Activated CD8-positive, alpha-beta memory T cell treated with anti-CD3 and anti-CD28 coated beads, Interleukin-2, amount 50 U/mL, for 1 hour (primary cell): ENCODE results near the gene WDFY3.

ENCODE experiments used
- DNase-seq: peaks from one replicate; pipeline ENCODE4 v3.0.0-alpha.2; 2020; ENCODE audit errors: extremely low read depth

Gene WDFY3

GRCh38 chr4:84966382-84967242 lies at the start of gene WDFY3:
WDFY3 (minus strand) TSS chr4:84966690; CDS start chr4:84860591, 106,099 bp downstream.
- DNase-seq: no peak

DNA sequence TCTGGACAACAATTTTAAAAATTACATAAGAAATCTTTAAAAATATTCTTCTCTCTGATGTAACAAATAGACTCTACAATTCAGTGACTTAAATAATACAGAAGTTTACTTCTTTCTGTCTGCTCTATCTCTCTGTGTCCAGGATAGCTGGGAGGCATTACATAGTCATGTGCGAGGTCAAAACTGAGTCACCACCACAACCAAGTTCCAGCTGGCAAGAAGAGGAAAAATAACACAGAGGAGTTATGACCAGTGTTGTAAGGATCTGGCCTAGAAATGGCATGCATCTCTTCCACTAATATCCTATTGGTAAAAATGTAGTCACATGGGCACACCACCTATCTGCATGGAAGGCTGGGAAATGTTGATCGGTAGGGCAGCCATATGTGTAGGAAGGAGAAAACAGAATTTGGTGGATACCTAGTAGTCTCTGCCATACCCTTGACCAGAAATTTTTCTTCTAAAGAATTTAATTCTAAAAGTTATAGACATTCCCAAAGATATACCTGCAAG lies 39.4 kb upstream of the WDFY3 start:
- DNase-seq: no peak

- DNase-seq: no peak
These were observed 33.9 kb upstream of the WDFY3 start for GRCh38 chr4:85000343-85000742.

DNA sequence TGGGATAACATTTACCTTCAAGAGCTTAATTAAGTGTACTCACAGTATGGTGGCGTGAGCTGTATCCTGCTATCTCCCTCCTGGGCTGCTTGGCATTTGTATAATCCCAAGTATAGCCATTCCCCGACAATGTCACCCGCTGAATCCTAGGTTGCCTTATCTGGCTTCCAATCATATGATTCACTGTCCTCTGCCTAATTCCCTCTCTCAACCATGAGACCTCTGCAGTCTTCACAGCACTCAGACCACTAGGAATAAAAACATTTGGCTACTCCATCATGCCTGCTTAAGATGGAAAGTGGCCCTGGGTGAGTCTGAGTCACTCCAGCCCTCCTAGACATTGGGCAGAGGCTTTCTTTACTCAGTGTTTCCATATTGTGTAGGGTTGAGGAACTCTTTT lies 28.9 kb upstream of the WDFY3 start:
- DNase-seq: no peak

- no peak for DNase-seq
These were observed 27.8 kb upstream of the WDFY3 start for GRCh38 chr4:84994280-84994679.

DNA sequence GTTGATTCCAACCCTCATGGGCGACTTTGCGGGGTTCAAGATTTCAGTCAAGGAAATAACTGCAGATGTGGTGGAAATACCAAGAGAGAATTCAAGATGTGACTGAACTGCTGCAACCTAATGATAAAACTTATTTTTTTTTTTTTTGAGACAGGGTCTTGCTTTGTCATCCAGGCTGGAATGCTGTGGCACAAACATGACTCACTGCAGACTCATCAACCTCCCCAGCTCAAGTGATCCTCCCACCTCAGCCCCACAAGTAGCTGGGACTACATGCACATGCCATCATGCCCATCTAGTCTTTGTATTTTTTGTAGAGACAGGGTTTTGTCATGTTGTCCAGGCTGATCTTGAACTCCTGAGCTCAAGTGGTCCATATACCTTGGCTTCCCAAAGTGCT lies 19.5 kb upstream of the WDFY3 start:
- no peak for DNase-seq

DNA sequence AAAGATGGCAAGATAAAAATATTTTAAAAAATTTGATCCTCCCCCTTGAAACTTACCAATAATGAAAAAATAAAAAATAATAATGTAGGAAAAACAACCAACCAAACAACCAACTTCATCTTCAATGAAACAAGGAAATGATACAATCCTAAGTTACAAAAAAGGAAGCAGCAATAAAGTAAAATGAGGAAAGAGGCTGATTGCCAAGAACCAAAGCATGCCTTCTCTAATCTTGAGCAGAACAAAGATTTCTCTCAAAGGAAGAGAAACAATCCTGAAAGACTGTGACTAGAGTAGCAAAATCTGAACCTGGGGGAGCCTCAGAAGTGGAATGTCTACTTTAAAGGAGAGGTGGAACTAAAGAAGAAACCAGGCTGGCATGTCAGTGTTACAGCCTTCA lies 10.9 kb upstream of the WDFY3 start:
- no peak for DNase-seq

- DNase-seq: no peak
These were observed 7.4 kb upstream of the WDFY3 start for GRCh38 chr4:84973856-84974255.

- DNase-seq: no peak
These were observed 4.9 kb upstream of the WDFY3 start for GRCh38 chr4:84971319-84971932.

DNA sequence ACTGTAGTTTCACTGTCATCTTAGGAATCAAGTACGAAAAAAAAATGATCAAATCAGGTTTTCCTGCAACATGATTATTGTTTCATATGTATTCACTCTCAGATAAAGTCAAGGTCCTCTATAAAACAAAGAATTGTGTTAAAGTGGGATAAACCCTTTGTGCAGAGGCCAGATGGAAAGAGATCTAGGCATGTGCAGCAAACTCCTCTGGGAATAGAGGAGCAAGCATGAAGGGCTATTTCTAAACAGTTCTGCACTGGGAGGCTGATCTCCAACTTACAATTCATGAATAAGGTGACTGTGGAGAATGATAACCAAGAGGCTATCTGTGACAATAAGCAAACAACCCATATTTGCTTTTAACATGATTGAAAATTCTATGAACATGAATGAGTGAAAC lies 2.4 kb upstream of the WDFY3 start:
- no peak for DNase-seq

DNA sequence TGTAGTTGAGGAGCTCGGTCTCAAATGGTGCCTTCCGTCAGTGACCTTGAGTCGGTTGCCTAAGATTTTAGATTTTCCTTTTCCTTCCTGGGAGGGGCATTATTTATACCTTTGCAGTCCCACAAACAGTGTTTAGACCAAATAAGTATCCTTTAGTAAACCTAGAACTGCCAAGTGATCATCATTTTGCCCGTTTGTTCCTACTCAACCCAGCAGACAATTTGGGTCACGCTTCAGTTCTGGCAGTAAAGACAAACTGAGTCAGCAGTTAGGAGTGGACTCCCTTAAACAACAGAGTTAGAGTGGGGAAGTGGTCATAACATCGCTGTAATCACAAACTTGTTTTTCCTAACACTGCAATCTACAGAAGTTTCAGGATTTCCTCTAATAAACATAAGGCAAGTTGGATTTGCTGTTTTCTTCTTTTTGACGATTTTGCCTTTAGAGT lies 777 bp upstream of the WDFY3 start:
- DNase-seq: no peak

- DNase-seq: no peak
These were observed 723 bp downstream of the WDFY3 start for GRCh38 chr4:84965553-84966381.

DNA sequence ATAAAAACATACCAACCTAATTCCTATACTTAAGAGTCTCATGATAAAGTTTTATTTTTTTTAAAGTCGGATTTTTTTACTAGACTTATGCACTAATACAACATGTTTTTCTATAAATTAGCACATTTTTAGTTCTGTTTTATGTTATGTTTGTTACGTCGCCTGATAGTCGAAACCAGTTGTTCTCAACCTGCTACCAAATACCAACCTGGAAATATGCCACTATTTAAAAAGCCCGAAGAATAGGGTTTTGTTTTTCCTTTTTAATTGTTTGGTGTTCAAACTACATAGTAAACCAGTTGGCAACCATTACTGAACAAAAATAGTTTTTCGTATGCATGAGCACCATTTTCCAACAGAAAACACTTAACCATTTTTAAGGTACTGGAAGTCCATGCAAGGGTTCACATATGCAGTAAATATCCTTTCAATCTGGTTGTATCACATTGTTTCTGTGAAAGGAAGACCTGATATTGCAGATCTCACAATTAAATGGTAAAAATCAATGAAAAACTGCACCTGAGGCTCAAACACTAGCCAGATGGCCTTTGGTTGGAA lies 1.4 kb downstream of the WDFY3 start:
- no peak for DNase-seq

GRCh38 chr4:84962102-84962501 lies 4.4 kb downstream of the WDFY3 start:
- DNase-seq: no peak

DNA sequence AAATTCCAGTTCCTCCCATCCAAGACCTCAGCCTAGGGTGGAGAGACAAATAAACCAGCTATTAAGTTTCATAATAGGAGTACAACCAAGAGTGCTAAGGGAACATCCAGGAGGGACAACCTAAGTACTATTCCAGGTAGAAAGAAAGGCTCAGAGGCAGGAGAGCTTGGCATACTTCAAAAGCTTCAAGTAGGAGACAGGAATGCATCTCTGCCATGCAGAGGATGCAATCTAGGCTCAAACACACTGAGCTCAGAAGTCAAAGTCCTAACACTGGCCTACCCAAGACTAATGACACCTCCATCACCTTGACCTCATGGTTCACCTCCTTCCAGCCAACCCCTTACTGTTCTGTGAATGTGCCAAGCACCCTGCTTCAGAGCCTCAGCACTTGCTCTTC lies 8.1 kb downstream of the WDFY3 start:
- DNase-seq: no peak

DNA sequence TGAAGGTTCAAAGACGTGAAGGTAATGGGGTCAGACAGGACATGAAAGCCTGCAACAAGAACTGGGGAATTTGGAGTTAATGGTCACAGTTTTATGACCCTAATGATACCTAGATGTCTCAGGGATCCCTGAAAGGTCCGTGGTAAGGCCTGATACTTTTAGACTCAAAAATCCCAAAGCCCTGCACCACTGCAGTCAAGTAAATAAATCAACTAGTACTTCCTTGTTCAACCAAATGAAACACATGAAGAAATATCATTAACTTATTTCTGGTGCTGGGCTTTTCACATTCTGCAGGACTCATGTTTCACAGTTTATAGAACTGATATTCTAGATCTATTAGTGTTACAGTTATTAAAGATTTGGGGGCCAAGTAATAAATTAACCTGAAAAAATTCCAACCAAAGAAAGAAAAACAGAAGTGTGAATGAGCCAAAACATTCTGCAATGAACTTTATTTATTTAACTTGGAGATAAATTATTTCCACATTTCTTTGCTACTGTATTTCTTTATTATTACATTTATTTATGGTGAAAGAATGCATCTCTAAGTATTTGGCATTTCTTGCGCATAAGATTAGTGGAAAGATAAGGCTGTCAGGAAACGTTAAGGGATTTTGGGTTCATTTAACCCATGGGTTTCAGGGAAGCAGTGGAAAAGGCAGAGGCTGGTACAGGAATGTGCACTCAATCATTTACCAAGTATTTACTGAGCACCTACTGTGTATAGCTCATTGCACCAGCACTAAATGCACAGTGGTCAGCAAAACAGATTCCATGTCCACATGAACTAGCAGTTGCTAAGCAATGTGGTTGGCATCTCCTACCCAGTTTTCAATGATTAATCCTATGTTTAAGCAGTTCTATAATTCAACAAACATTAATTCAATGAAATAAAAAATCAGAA lies 8.7 kb downstream of the WDFY3 start:
- no peak for DNase-seq

GRCh38 chr4:84956014-84956413 lies 10.5 kb downstream of the WDFY3 start:
- DNase-seq: no peak

GRCh38 chr4:84954982-84955567 lies 11.4 kb downstream of the WDFY3 start:
- no peak for DNase-seq

- no peak for DNase-seq
These were observed 13.7 kb downstream of the WDFY3 start for GRCh38 chr4:84952776-84953175.

GRCh38 chr4:84952004-84952403 lies 14.5 kb downstream of the WDFY3 start:
- no peak for DNase-seq
